Liver (tissue), 9 donors: Measurements from ENCODE around the gene ACOT9. TPM values are rescaled to one million over a fixed set of nuclear protein-coding genes. Genes with fewer than 3 reads are reported as not detected.
A peak's percentile ranks its signal among the peaks of the same experiment; 100 is the strongest.
"Not testable (repeated sequence)": the region's sequence is repeated elsewhere in the genome, so short reads cannot be mapped to it uniquely, and the experiment has no call there.

ENCODE experiments used
- DNase-seq: peaks from one replicate; pipeline ENCODE4 v3.0.0-alpha.2; 2017; ENCODE audit warnings: low spot score
- H3K27ac ChIP-seq, 2 donors: one replicate each; pipeline ENCODE4 v1.7.0; 2013; ENCODE audit warnings: inconsistent platforms in 2 of 2, low read length in 2 of 2, control low read depth in 1 of 2, low read depth in 1 of 2, mild to moderate bottlenecking in 1 of 2
- H3K27me3 ChIP-seq, 4 donors: one replicate each; pipeline versions ENCODE4 v1.6.1 to v1.7.0; 2013; ENCODE audit warnings: low read length in 3 of 4, inconsistent platforms in 1 of 4, mild to moderate bottlenecking in 1 of 4, moderate library complexity in 1 of 4; ENCODE audit not compliant: control insufficient read depth in 4 of 4, insufficient read depth in 4 of 4
- H3K36me3 ChIP-seq, 4 donors: one replicate each; pipeline versions ENCODE4 v1.6.1 to v1.7.0; 2013; ENCODE audit warnings: low read length in 3 of 4, mild to moderate bottlenecking in 3 of 4, low read depth in 1 of 4, moderate library complexity in 1 of 4; ENCODE audit not compliant: control insufficient read depth in 4 of 4, insufficient read depth in 3 of 4
- H3K4me1 ChIP-seq, 4 donors: one replicate each; pipeline versions ENCODE4 v1.6.1 to v1.7.0; 2013; ENCODE audit warnings: low read length in 3 of 4, mild to moderate bottlenecking in 3 of 4, moderate library complexity in 1 of 4; ENCODE audit not compliant: control insufficient read depth in 4 of 4, insufficient read depth in 4 of 4
- H3K4me3 ChIP-seq, 3 donors: one replicate each; pipeline versions ENCODE4 v1.6.1 to v1.7.0; 2013; ENCODE audit warnings: low read length in 3 of 3, control low read depth in 1 of 3, low read depth in 1 of 3, mild to moderate bottlenecking in 1 of 3
- H3K9ac ChIP-seq, 2 donors: one replicate each; pipeline ENCODE4 v1.7.0; 2013; ENCODE audit warnings: low read length in 2 of 2, mild to moderate bottlenecking in 2 of 2, moderate library complexity in 2 of 2, control low read depth in 1 of 2, low read depth in 1 of 2
- H3K9me3 ChIP-seq, 4 donors: one replicate each; pipeline versions ENCODE4 v1.6.1 to v1.7.0; 2013; ENCODE audit warnings: low read length in 3 of 4; ENCODE audit not compliant: control insufficient read depth in 4 of 4
- ATF3 ChIP-seq: IDR thresholded peaks from 2 replicates; pipeline ENCODE4 v1.6.1; 2016; ENCODE audit warnings: antibody characterized with exemption
- EGR1 ChIP-seq, 2 donors: IDR thresholded peaks; 2 replicates each; pipeline ENCODE4 v1.6.1; 2016 to 2018; ENCODE audit warnings: antibody characterized with exemption in 2 of 2, low read depth in 2 of 2
- FOXA1 ChIP-seq: IDR thresholded peaks from 2 replicates; pipeline ENCODE4 v1.6.1; 2016; ENCODE audit warnings: antibody characterized with exemption
- HNF4A ChIP-seq, 2 donors: conservative IDR thresholded peaks; 2 replicates each; pipeline ENCODE4 v1.6.1; 2016; ENCODE audit warnings: antibody characterized with exemption in 2 of 2, mild to moderate bottlenecking in 2 of 2
- HNF4G ChIP-seq: IDR thresholded peaks from 2 replicates; pipeline ENCODE4 v1.6.1; 2016; ENCODE audit warnings: antibody characterized with exemption
- RAD21 ChIP-seq, 2 donors: IDR thresholded peaks; 2 replicates each; pipeline ENCODE4 v1.6.1; 2016; ENCODE audit warnings: antibody characterized with exemption in 2 of 2, mild to moderate bottlenecking in 2 of 2
- REST ChIP-seq: IDR thresholded peaks from 2 replicates; pipeline ENCODE4 v1.6.1; 2016; ENCODE audit warnings: antibody characterized with exemption, mild to moderate bottlenecking
- SP1 ChIP-seq: IDR thresholded peaks from 2 replicates; pipeline ENCODE4 v1.6.1; 2018; ENCODE audit warnings: antibody characterized with exemption, mild to moderate bottlenecking
- TAF1 ChIP-seq: conservative IDR thresholded peaks from 2 replicates; pipeline ENCODE4 v1.6.1; 2016; ENCODE audit warnings: antibody characterized with exemption, mild to moderate bottlenecking
- ZBTB33 ChIP-seq: IDR thresholded peaks from 2 replicates; pipeline ENCODE4 v1.6.1; 2016; ENCODE audit warnings: antibody characterized with exemption
- WGBS: extraction: QIAGEN DNeasy Blood & Tissue Kit; methylation state at CpG from one replicate; pipeline ENCODE4 v1.1.7; 2013; 5-methylcytosine and 5-hydroxymethylcytosine counted together
- polyA plus RNA-seq, 2 donors: library from polyadenylated mRNA; stranded (reverse) in 1 of 2; unstranded in 1 of 2; fragments of 200-250 nt in 1 of 2; fragments of >200 nt in 1 of 2; fragmentation: Nextera tagmentation in 1 of 2; extraction: Ambion mirVana in 1 of 2; gene quantifications; one replicate each; pipeline versions ENCODE4 v1.2.1 to v1.2.3, GENCODE V29; 2013 to 2015
- total RNA-seq, 2 donors: library from RNA; depleted of rRNA; stranded (reverse); fragments of >200 nt; gene quantifications; one replicate each; pipeline ENCODE4 v1.2.3, GENCODE V29; 2014
- TF ChIP-seq, protein P1 (sequence below): fragments of 150-350 bp; IDR thresholded peaks from 2 replicates; pipeline ENCODE4 v1.5.1; 2017; ENCODE audit warnings: improper control_type of control experiment, low read depth, low read length; ENCODE audit not compliant: missing input control
- donor health status: healthy.
- donor health status: healthy.
- donor health status: healthy.
- donor health status: healthy.
- donor health status: healthy.

Gene ACOT9
- total and polyA plus RNA-seq, 4 donors, result 9.3 to 16.3 (median 11.6) TPM

DNA sequence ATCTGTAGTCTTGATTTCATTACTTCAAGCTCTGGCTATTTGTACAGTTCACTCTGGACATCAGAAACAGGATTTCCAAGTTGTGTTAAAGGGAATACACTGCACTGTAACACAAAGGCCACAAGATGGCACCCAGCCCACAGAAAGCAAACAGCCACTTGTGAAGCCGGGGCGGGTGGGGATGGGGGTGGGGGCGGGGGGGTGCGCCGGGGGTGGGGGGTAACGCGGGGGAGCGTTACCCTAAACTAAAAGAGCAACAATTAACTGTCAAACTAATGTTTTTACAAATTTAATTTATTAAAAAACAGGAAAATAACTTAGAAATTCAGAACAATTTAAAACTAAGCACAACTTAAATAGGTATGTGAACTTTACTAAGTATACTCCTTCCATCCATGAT is 48.5 kb downstream of the ACOT9 start:
- no peak overlapping the region for H3K27ac ChIP-seq
- no peaks in the 10 kb centered on the region for H3K36me3 ChIP-seq
- TF ChIP-seq, protein P1, sequence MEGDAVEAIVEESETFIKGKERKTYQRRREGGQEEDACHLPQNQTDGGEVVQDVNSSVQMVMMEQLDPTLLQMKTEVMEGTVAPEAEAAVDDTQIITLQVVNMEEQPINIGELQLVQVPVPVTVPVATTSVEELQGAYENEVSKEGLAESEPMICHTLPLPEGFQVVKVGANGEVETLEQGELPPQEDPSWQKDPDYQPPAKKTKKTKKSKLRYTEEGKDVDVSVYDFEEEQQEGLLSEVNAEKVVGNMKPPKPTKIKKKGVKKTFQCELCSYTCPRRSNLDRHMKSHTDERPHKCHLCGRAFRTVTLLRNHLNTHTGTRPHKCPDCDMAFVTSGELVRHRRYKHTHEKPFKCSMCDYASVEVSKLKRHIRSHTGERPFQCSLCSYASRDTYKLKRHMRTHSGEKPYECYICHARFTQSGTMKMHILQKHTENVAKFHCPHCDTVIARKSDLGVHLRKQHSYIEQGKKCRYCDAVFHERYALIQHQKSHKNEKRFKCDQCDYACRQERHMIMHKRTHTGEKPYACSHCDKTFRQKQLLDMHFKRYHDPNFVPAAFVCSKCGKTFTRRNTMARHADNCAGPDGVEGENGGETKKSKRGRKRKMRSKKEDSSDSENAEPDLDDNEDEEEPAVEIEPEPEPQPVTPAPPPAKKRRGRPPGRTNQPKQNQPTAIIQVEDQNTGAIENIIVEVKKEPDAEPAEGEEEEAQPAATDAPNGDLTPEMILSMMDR, result peak; percentile 53
- TF ChIP-seq RAD21 (IDR thresholded peaks at IDR 0.05), result peak; percentile 57 to 76
- TF ChIP-seq ATF3, result no peak
- H3K9me3 ChIP-seq, result no peaks in the 10 kb centered on the region
- no peaks in the 10 kb centered on the region for H3K4me1 ChIP-seq
- DNase-seq, result peak; percentile 38
- H3K9ac ChIP-seq, result no peak overlapping the region
- H3K27me3 ChIP-seq, result no peaks in the 10 kb centered on the region
- under 1% methylated on average over 8 of the region's 8 CpGs for WGBS
- H3K4me3 ChIP-seq, result no peak overlapping the region

- DNase-seq, result no peak
- TF ChIP-seq EGR1 (IDR thresholded peaks at IDR 0.05; ENCODE audit: low read depth in 2 of 2) (no peak), HNF4G (no peak), FOXA1 (no peak), REST (no peak), SP1 (no peak)
- 86% methylated on average over 8 of the region's 8 CpGs for WGBS
- no peaks in the 10 kb centered on the region for H3K4me1 ChIP-seq
- H3K36me3 ChIP-seq, result no peaks in the 10 kb centered on the region
- no peak overlapping the region for H3K9ac ChIP-seq
- no peak overlapping the region for H3K4me3 ChIP-seq
- no peaks in the 10 kb centered on the region for H3K27me3 ChIP-seq
- H3K9me3 ChIP-seq, result no peaks in the 10 kb centered on the region
- no peak overlapping the region for H3K27ac ChIP-seq
These were observed 50.9 kb downstream of the ACOT9 start for GRCh38 chrX:23692166-23692565.

GRCh38 chrX:23676486-23676885 is 66.6 kb downstream of the ACOT9 start:
- WGBS, result 100% methylated on average over 3 of the region's 3 CpGs
- H3K4me1 ChIP-seq, H3K9me3 ChIP-seq, H3K27ac ChIP-seq, H3K4me3 ChIP-seq, DNase-seq, H3K9ac ChIP-seq, H3K27me3 ChIP-seq: not testable (repeated sequence)
- H3K36me3 ChIP-seq, result peaks cover 0 to 26% (median 9%) of the 10 kb centered on the region in 4 donors

DNA sequence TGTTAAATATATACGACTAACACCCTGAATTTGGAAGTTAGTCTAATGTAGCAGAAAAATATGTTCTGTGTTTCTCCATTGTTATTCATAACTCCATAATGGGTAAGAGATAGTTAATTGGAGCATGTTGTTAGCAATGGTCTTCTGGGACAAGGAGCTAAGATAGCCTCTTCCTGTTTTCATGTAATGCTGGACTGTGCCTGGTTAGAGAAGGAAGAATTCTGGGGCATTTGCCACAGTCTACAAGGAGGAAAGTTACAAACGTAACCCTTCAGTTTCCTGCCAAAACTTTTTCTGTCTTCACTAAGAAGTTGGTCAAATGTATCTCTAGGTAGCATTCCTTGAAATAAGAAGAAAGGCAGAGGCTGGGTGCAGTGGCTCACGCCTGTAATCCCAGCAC is 70.0 kb downstream of the ACOT9 start:
- H3K27me3 ChIP-seq, result no peaks in the 10 kb centered on the region
- no peaks in the 10 kb centered on the region for H3K9me3 ChIP-seq
- TF ChIP-seq ATF3 (no peak), HNF4G (no peak), TAF1 (no peak), HNF4A (conservative IDR thresholded peaks at IDR 0.05) (no peak), RAD21 (IDR thresholded peaks at IDR 0.05) (no peak), FOXA1 (no peak), ZBTB33 (no peak)
- no peak overlapping the region for H3K4me3 ChIP-seq
- WGBS, result 82% methylated on average over 3 of the region's 3 CpGs
- no peak overlapping the region for H3K27ac ChIP-seq
- H3K4me1 ChIP-seq, result peaks cover 0 to 5% (median 2%) of the 10 kb centered on the region in 4 donors
- no peak overlapping the region for H3K9ac ChIP-seq
- DNase-seq, result no peak
- peaks cover 0 to 17% (median 9%) of the 10 kb centered on the region in 4 donors for H3K36me3 ChIP-seq
